ENCODE measurements around the gene PIGQ.

Gene PIGQ

GRCh38 chr16:553601-554296 lies 16.0 kb upstream of the PIGQ start:
- in situ Hi-C loops (cut with HindIII; ENCODE audit: low sequenced_read_pairs), result no loop called here

GRCh38 chr16:554297-554621 lies 15.5 kb upstream of the PIGQ start:
- in situ Hi-C loops (cut with HindIII; ENCODE audit: low sequenced_read_pairs), result no loop called here

DNA sequence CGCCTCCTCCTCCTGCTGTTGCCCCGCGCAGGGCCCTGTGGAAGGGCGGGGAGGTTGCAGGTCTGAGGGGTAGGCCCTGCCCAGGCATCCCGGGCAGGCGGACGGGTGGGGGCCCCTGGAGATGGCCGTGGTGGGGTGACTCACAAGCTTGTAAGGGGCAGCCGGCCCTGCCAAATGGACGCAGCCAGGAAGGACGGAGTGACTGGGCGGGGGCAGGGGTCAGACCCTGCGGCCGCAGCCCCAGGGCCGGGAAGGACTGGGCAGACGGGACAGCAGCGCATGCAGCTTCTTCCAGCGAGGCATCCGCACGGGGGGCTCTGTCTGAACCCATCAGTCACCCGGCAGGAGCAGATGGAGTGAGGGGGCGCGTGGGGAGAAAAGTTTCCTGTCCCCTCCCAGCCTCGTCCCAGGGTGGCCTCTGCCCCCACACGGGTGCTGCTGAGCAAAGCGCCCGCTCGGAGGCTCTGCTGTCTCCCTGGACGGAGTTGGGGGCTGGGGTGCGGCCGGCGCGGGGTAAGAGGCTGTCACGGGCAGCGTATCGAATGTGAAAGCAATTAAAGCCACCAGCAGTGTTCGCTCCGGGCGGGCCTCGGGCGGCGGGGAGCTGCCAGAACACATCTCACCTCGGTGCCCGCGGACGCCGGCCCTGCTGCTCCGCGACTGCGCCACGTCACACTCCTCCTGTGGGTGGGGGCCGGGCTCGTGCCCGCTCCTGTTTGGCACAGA lies 15.0 kb upstream of the PIGQ start:
- in situ Hi-C loops (cut with HindIII; ENCODE audit: low sequenced_read_pairs), result no loop called here

DNA sequence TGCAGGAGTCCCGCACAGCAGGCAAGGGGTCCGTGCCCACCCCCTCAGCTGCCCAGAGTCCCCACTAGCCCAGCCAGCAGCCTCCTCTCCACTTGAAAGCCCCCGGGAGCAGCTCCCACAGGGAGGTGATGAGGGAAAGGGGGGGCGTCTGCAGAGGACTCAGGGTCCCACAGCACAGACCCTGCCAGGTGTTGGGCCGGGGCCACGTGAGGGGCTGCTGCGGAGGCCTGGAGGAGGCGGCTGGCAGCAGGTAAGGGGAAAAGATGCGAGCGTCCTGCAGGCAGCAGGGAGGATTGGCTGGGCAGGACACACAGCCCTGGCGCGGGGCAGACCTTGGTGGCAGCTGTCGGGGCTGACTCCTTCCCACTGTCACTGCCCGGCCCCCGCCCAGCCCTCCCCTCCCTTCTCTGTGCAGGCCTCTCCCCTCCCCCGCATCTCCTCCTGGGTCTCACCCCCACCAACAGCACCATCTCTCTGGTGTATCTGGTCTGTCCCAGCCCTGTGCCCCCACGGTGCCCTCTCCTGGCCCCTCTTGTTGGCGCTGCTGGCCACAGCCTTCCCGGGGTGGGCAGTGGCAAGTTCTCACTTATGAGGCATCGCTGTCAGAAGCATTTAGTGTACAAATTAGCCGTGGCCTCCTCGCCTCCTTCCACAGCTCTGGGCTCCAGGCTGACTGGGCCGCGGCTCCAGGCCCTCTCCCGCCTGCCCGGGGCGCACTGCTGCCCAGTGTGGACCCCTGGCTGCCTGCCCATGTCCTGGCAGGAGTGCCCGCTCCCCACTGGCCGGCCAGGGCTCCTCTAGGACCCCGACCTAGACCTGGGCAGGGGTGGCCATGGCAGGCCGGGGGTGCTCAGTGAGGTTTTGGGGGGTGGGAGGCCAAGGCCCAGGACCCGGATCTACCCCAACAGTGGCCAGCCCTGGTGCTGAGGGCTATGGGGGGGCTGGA lies 14.0 kb upstream of the PIGQ start:
- in situ Hi-C loops (cut with HindIII; ENCODE audit: low sequenced_read_pairs), result no loop called here

- in situ Hi-C loops (cut with HindIII; ENCODE audit: low sequenced_read_pairs), result no loop called here
Observed at GRCh38 chr16:556474-557173, 13.1 kb upstream of the PIGQ start.

DNA sequence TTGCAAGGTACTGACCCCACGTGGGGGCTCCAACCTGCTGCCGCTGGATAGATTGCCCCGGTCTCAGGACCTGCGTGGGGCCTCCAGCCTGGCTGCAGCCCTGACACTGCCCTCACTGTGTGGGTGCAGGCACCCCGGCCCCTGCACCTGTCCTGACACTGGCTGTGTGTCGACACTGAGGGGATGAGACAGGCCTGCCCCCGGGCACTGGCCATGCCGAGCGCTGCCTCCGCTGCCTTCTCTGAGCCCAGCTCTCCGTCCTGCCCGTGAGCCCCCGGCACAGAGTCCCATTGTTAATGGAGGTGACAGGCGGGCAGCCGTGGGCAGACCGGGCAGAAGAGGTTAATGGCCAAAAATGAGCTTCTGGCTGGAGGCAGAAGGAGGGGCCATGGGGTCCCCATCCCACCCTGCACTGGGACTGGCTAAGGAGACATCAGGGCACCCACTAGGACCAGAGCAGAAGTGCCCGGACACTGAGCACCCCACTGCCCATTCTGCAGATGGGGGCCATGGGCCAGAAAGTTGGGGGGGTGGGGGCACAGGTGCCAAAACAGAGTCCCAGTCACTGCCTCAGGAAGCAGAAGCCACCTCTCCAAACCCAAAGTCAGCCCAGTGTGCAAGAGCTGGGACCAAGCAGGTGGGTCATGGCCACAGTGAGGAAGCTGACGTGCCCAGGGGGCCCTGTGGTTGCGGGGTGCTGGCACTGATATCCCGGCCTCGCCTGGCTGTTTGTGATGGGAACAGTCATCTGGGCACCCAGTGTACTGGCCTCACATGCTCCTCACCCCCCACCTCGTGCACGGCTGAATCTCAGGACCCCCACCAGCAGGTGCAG lies 12.1 kb upstream of the PIGQ start:
- in situ Hi-C loops (cut with HindIII; ENCODE audit: low sequenced_read_pairs), result no loop called here

- in situ Hi-C loops (cut with HindIII; ENCODE audit: low sequenced_read_pairs), result no loop called here
Observed at GRCh38 chr16:558298-559020, 11.3 kb upstream of the PIGQ start.

GRCh38 chr16:559021-559380 lies 10.8 kb upstream of the PIGQ start:
- in situ Hi-C loops (cut with HindIII; ENCODE audit: low sequenced_read_pairs), result no loop called here

DNA sequence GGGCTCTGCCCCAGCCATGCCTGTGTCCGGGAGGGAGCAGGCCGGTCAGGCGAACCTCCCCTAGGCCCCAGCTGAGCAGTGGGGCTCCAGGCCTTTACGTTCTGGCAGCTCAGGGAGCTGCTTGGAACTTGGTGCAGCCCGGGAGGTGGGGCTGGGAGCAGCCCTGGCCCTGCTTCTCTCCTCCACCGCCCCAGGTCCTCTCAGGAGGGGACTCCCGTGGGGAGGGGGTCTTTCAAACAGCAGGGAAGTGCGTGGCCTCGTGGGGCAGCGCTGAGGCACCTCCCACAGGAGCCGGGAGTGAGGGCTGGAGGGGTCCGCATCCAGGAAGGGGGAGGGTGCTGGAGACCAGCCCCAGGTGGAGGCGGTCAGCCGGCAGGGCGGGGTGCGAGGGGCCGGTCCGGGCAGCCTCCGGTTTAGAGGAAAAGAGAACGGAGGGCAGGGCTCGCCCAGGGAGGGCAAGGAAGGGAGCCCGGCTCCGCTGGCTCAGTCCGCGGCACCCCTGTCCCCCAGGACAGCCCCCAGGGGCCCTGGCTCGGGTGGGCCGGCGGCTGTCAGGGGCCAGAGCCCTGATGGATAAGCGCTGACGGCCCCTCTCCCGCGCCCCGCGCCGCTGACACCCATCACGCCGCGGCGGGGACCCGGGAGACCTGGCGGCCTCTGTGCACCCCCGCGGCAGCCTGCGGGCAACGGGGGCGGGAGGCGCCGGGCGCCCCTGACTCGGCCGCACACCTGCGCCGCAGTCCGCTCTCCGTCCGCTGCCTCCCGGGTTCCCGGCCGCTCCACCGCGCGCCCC lies 10.2 kb upstream of the PIGQ start:
- in situ Hi-C loops (cut with HindIII; ENCODE audit: low sequenced_read_pairs), result no loop called here

DNA sequence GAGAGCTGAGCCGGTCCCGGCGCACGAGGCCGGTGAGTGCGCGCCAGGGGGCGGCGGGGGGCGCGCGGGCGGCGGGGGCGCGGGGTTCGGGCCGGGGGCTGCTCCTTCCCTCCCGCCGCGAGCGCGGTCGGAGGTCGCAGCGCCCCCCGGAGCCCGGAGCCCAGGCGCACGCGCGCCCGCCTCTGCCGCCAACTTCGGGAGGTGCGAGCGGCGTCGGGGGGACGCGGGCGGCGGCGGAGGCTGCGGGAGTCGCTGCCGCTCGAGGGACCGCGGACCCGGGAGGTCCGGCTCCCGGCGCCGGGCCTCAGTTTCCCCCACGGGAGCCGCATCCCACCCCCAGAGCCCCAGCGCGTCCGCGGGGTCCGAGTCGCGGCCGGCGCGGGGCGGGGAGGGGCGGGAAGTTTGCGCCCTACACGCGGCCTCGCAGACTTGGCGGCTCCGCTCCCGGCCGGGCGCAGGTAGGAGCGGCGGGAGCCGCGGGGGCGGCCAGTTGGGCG lies 9.5 kb upstream of the PIGQ start, which contains the start of gene PRR35:
TSS of gene PRR35 (plus strand) at position 191 of the 497 bp plus-strand sequence. CDS start 2,901 bp downstream, outside the sequence.
- in situ Hi-C loops (cut with HindIII; ENCODE audit: low sequenced_read_pairs), result no loop called here

DNA sequence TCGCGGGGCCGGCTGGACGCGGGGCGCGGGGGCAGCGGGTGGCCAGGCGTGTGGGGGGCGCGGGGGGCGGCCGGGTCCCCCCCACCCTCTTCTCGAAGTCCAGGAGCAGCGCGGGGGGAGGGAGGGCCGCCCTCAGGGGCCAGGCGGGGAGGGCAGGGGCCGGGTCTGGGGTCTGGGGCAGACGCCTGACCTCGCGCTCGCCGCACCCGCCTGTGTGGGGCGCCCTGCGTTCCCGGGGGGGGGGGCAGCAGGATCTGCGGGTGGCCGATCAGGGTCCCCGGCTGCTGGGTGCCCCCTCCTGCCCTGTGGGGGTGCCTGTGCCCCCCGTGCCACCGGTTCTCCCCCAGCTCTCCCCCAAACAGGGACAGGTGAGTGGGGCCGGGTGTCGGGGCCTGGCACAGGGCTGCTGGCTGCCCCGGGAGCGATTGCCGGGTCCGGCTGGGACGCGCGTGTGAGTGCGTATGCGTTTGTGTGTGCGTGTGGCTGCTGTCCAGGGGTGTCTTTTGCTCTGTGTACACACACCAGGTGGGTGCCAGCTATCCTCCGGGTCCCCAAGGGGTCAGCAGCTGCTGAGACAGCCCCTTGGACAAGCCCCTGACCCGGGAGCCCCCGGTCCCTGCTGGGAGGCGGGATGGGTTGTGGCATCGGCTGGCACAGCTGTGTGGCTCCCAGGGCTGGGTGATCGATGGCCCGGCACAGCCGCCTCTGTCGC lies 8.9 kb upstream of the PIGQ start:
- in situ Hi-C loops (cut with HindIII; ENCODE audit: low sequenced_read_pairs), result no loop called here

GRCh38 chr16:561413-561794 lies 8.4 kb upstream of the PIGQ start:
- in situ Hi-C loops (cut with HindIII; ENCODE audit: low sequenced_read_pairs), result no loop called here

DNA sequence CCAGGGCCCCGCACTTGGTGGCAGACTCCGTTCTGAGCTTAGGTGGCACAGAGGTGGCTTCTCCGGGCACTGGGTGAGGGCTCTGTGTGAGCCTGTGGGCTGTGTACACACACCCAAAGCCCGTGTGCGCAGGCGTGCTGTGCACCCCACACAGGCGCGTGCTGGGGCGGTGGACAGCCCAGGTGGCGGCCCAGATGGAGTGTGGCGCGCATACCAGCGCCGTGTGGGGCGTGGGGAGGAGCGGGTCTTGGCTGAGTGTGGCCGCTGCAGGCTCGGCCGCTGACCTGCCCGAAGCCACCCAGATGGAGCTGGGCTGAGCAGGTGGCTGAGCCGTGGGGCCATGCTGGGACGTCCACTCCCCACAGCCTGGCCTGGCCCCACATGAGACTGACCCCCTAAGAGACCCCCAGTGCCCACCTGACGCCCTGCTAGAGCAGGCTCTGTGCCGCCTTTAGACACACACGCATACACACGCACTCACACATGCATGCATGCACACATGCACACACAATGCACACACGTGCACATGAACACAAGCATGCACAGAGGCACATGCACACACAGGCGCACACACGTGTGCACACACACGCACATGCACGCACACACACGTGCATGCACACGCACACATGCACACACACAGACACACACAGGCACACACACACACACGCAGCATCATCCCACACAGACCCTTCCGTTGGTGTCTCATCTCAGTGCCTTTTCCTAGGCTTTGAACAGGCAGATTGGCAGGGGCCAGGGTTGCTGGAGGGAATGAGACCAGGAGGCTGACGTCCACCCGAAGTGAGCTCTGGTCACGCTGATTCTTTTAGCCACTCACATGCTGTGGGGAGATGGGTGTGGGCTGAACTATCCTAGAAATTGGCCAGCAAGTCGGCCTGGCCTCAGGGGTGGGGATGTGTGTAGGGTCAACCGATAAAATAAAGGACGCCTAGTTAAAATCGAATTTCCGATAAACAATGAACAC lies 7.5 kb upstream of the PIGQ start:
- in situ Hi-C loops (cut with HindIII; ENCODE audit: low sequenced_read_pairs), result no loop called here

DNA sequence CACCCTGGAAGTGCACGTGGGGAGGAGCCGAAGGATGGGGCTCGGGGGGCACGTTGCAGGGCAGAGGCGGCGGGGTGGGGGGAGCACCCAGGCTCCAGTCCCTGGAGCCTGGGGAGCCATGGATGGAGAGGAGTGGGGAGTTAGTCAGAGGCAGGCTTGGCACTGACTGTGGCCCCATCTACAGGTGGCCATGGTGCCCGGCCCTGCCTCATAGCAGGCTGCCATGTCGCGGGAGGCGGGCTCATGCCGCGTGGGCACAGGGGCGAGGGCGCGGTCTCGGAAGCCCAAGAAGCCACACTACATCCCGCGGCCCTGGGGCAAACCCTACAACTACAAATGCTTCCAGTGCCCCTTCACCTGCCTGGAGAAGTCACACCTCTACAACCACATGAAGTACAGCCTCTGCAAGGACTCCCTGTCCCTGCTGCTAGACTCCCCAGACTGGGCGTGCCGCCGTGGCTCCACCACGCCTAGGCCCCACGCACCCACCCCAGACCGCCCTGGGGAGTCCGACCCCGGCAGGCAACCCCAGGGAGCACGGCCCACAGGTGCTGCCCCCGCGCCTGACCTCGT lies 6.6 kb upstream of the PIGQ start:
- in situ Hi-C loops (cut with HindIII; ENCODE audit: low sequenced_read_pairs), result no loop called here

DNA sequence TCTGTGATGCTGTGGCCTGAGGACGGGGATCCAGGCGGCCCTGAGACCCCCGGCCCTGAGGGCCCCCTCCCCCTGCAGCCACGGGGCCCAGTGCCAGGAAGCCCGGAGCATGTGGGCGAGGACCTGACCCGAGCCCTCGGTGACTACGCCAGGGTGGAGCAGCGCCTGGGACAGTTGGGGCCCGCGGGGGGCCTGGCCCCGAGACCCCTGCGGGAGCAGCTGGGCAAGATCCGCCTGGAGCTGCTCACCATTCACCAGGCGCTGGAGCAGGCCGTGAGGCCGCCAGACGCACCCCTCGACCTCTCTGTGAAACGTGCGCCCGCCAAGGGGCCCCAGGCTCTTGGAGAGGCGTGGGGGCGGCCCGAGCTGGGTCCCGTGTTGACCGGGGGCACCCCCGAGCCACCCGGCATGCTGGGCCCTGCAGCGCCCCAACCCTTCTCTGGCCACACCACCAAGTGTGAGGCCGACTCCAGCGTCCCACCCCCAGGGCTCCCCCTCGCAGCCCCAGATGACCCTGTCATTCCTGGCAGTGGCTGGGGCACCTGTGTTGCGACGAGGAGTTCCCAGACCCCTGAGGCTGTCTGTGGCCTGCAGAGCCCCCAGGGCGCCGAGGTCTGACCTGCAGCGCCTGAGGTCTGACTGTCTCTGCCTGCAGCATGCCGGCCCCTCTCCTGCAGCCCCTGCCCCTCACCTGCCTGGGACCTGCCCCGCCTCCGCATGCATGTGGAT lies 4.9 kb upstream of the PIGQ start:
- in situ Hi-C loops (cut with HindIII; ENCODE audit: low sequenced_read_pairs), result no loop called here

Data from endothelial cell of hepatic sinusoid (primary cell).